Ishikawa (cell line): Measurements from ENCODE around the gene PPP1R12B.

Experiments used
- CEBPB ChIP-seq: IDR thresholded peaks from 2 replicates; pipeline ENCODE4 v1.6.1; 2012
- CREB1 ChIP-seq: IDR thresholded peaks from 2 replicates; pipeline ENCODE4 v1.6.1; 2012; ENCODE audit warnings: low read depth
- EGR1 ChIP-seq: IDR thresholded peaks from 2 replicates; pipeline ENCODE4 v1.6.1; 2012
- EP300 ChIP-seq: IDR thresholded peaks from 2 replicates; pipeline ENCODE4 v1.6.1; 2012; ENCODE audit warnings: borderline replicate concordance
- FOXM1 ChIP-seq: IDR thresholded peaks from 2 replicates; pipeline ENCODE4 v1.6.1; 2012; ENCODE audit warnings: low read depth, borderline replicate concordance
- MAX ChIP-seq: IDR thresholded peaks from 2 replicates; pipeline ENCODE4 v1.6.1; 2012
- NFIC ChIP-seq: IDR thresholded peaks from 2 replicates; pipeline ENCODE4 v1.6.1; 2012
- RAD21 ChIP-seq: IDR thresholded peaks from 2 replicates; pipeline ENCODE4 v1.6.1; 2012; ENCODE audit warnings: low read depth
- REST ChIP-seq: IDR thresholded peaks from 2 replicates; pipeline ENCODE4 v1.6.1; 2012; ENCODE audit warnings: low read depth, mild to moderate bottlenecking
- TAF1 ChIP-seq: IDR thresholded peaks from 2 replicates; pipeline ENCODE4 v1.6.1; 2012; ENCODE audit warnings: low read depth, mild to moderate bottlenecking
- TCF12 ChIP-seq: IDR thresholded peaks from 2 replicates; pipeline ENCODE4 v1.6.1; 2012; ENCODE audit warnings: low read depth
- TEAD4 ChIP-seq: IDR thresholded peaks from 2 replicates; pipeline ENCODE4 v1.6.1; 2012
- YY1 ChIP-seq: IDR thresholded peaks from 2 replicates; pipeline ENCODE4 v1.6.1; 2012; ENCODE audit warnings: low read depth
- ZBTB7A ChIP-seq: IDR thresholded peaks from 2 replicates; pipeline ENCODE4 v1.6.1; 2012; ENCODE audit warnings: low read depth
- TF ChIP-seq, protein P1 (sequence below): IDR thresholded peaks from 2 replicates; pipeline ENCODE4 v1.6.1; 2012

PPP1R12B gene

GRCh38 chr1:202306535-202307345 lies 41.8 kb upstream of the PPP1R12B start:
- TF ChIP-seq FOXM1: no peak
- no peak for TF ChIP-seq TEAD4
- no peak for TF ChIP-seq CREB1
- TF ChIP-seq ZBTB7A: no peak
- TF ChIP-seq NFIC: no peak
- no peak for TF ChIP-seq RAD21
- no peak for TF ChIP-seq MAX
- no peak for TF ChIP-seq YY1
- no peak for TF ChIP-seq EP300
- TF ChIP-seq REST: no peak
- no peak for TF ChIP-seq TAF1
- TF ChIP-seq, protein P1, sequence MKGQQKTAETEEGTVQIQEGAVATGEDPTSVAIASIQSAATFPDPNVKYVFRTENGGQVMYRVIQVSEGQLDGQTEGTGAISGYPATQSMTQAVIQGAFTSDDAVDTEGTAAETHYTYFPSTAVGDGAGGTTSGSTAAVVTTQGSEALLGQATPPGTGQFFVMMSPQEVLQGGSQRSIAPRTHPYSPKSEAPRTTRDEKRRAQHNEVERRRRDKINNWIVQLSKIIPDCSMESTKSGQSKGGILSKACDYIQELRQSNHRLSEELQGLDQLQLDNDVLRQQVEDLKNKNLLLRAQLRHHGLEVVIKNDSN: no peak
- no peak for TF ChIP-seq CEBPB

- TF ChIP-seq CEBPB (no peak), TCF12 (no peak), CREB1 (no peak), EGR1 (no peak), TEAD4 (no peak), EP300 (no peak), RAD21 (no peak), FOXM1 (no peak), MAX (no peak), ZBTB7A (no peak), TAF1 (no peak), YY1 (no peak)
- TF ChIP-seq, protein P1: no peak
Measured at GRCh38 chr1:202310071-202310725, 38.3 kb upstream of the PPP1R12B start.

DNA sequence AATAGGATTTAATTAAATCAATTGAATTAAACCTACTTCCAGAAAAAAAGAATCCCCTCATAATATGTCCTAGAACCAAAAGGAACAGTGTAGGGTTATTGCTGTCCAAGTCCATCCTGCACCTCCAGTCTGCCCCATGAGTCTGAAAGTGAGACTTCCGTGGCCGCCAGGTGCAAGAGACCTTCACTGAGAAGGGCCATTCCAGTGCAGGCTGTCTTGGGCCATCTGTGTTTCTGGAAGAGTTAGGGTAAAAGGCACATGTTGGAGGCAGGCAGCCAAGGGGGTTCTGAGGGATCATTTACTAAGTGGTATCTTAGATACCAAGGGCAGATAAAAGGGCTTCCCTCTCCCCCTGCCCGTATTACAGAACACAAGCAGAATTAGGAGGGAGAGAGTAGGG lies 37.8 kb upstream of the PPP1R12B start:
- no peak for TF ChIP-seq EGR1
- no peak for TF ChIP-seq CEBPB
- no peak for TF ChIP-seq TEAD4
- no peak for TF ChIP-seq CREB1
- TF ChIP-seq TAF1: no peak
- TF ChIP-seq REST: no peak
- TF ChIP-seq ZBTB7A: no peak
- no peak for TF ChIP-seq EP300
- TF ChIP-seq MAX: no peak
- no peak for TF ChIP-seq TCF12
- no peak for TF ChIP-seq FOXM1
- TF ChIP-seq, protein P1: no peak

DNA sequence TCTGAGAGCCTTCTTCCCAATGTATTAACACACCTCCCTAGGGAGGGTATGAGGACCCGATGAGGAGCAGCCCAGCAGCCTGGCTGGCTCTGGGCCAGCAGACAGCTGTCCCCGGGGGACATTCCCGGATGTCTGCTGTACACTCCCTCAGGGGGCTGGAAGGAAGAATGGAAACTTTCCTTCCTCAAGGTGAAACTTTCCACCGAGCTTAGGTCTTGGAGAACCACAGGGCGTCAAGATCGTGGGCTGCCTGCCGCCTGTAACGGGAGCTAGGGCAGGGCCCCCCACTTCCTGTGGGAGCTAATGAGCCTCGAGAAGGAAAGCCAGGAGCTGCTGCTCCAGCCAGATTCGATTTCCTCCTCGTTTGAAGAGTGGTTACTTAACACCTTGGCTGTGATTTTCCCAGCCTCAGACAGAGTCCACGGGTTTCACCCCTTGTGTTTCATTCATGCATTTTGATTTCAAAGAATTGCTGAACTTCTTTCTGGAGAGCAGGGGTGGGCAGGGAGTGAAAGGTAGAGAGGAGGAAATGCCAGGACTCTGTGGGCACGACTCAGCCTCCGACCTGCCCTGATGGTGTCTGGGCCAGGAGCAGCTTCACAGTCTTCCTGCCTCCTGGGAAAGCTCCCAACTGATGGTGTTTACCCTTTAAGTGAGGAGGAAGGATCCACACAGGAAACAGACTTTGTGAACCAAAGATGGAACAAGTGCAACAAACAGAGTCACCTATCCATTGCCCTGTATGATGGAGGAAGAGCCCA lies 36.4 kb upstream of the PPP1R12B start:
- TF ChIP-seq CEBPB (no peak), TCF12 (peak; percentile 58; the same call in 1 of the 2 replicates), MAX (no peak), ZBTB7A (no peak), RAD21 (no peak), YY1 (no peak), NFIC (peak; percentile 80), EGR1 (no peak), TEAD4 (no peak), TAF1 (no peak), CREB1 (no peak), EP300 (peak; percentile 64; the same call in 1 of the 2 replicates), FOXM1 (no peak)
- TF ChIP-seq, protein P1: no peak
